SU-DHL-6 (cell line): ENCODE measurements around the gene NUBPL.

Source experiments
- EZH2phosphoT487 ChIP-seq: fragments of 200-600 bp; sonication (generic), shearing (Covaris generic); conservative IDR thresholded peaks from 2 replicates; pipeline ENCODE4 v1.6.1; 2018; ENCODE audit warnings: mild to moderate bottlenecking, antibody characterized with exemption, low read length, moderate library complexity, mixed read lengths
- TF ChIP-seq, protein P1 (sequence below): fragments of 200-600 bp; sonication (generic); IDR thresholded peaks from one replicate; pipeline ENCODE4 v1.5.1; 2017; ENCODE audit warnings: antibody characterized with exemption, mild to moderate bottlenecking, low read length, moderate library complexity; ENCODE audit not compliant: insufficient read depth, poor library complexity, severe bottlenecking

DNA sequence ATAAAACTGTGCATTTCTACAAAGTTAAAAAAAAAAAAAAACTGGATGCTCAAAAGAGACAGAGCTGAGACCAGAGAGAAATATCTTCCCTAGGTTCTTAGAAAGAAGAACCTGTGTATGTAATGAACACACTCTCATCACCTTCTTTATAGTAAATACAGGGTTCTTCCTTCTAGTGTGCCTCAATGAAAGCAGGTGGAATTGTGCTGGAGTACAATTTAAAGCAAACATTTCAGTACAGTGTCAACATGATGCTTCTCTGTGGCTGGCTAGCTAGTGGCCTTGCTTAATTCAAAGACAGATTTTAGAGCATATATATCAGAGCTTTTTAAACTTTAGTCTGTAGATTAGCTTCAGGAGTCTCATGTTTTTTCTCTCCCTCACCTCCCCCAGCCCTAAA, 266.1 kb downstream of the NUBPL start:
- TF ChIP-seq, protein P1, sequence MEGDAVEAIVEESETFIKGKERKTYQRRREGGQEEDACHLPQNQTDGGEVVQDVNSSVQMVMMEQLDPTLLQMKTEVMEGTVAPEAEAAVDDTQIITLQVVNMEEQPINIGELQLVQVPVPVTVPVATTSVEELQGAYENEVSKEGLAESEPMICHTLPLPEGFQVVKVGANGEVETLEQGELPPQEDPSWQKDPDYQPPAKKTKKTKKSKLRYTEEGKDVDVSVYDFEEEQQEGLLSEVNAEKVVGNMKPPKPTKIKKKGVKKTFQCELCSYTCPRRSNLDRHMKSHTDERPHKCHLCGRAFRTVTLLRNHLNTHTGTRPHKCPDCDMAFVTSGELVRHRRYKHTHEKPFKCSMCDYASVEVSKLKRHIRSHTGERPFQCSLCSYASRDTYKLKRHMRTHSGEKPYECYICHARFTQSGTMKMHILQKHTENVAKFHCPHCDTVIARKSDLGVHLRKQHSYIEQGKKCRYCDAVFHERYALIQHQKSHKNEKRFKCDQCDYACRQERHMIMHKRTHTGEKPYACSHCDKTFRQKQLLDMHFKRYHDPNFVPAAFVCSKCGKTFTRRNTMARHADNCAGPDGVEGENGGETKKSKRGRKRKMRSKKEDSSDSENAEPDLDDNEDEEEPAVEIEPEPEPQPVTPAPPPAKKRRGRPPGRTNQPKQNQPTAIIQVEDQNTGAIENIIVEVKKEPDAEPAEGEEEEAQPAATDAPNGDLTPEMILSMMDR: no peak
- TF ChIP-seq EZH2phosphoT487: no peak
